Endothelial cell of umbilical vein (primary cell): ENCODE results near the gene IDUA. TPM values are rescaled to one million over a fixed set of nuclear protein-coding genes. Genes with fewer than 3 reads are reported as not detected.

ENCODE experiments used
- BruUV-seq: library from RNA; stranded (reverse); fragments of 400-500 nt; replicated peaks from 2 replicates; lab custom pipeline; 2021; lab: Mats Ljungman, UMichigan
- CTCF ChIA-PET: fragments of 300-600, 350-600 bp; sonication (Branson Sonifier 250); formaldehyde crosslinking; loops from one replicate; lab custom pipeline; 2021; ENCODE audit warnings: antibody characterized with exemption, inconsistent platforms; lab: Charles Lee
- POLR2A ChIA-PET: fragments of 300-600, 350-600 bp; sonication (Branson Sonifier 250); formaldehyde crosslinking; loops from one replicate; lab custom pipeline; 2021; ENCODE audit warnings: antibody characterized with exemption, inconsistent platforms; lab: Charles Lee
- DNase-seq: peaks from one replicate; pipeline ENCODE4 v3.0.0-alpha.2; 2011; ENCODE audit warnings: low read depth, low spot score
- FAIRE-seq: peaks from 2 replicates; lab custom pipeline; 2011; peaks lifted over from hg19 to GRCh38; lab: Jason Lieb, UNC
- H2AFZ ChIP-seq: 2 replicates; pipeline ENCODE4 v1.6.0; 2012; ENCODE audit warnings: low read depth, low read length, control low read depth, inconsistent platforms
- H3K27ac ChIP-seq: 2 replicates; pipeline ENCODE4 v1.5.1; 2011; ENCODE audit warnings: low read depth, mild to moderate bottlenecking, control low read depth, low read length, moderate library complexity; ENCODE audit not compliant: insufficient read depth
- H3K27me3 ChIP-seq, 2 experiments: 2 replicates each; pipeline versions ENCODE4 v1.6.0 to v1.6.1; 2011; ENCODE audit warnings: low read length in 2 of 2, mixed read lengths in 1 of 2; ENCODE audit not compliant: control insufficient read depth in 2 of 2, insufficient read depth in 2 of 2
- H3K36me3 ChIP-seq, 2 experiments: 2 replicates in 1 of 2; 3 replicates in 1 of 2; pipeline ENCODE4 v1.5.1; 2011; ENCODE audit warnings: low read length in 2 of 2, mild to moderate bottlenecking in 1 of 2, moderate library complexity in 1 of 2; ENCODE audit not compliant: control insufficient read depth in 2 of 2, insufficient read depth in 2 of 2; ENCODE audit errors: extremely low read depth in 1 of 2
- H3K4me1 ChIP-seq: 3 replicates; pipeline ENCODE4 v1.5.1; 2011; ENCODE audit warnings: mild to moderate bottlenecking, low read length; ENCODE audit not compliant: control insufficient read depth, insufficient read depth; ENCODE audit errors: extremely low read depth
- H3K4me2 ChIP-seq: 2 replicates; pipeline ENCODE4 v1.6.1; 2011; ENCODE audit warnings: low read length, control low read depth, mixed read lengths; ENCODE audit not compliant: insufficient read depth
- H3K4me3 ChIP-seq, 3 experiments: fragments of 200-600 bp in 1 of 3; sonication (generic), shearing (Covaris generic) in 1 of 3; replicated peaks in 1 of 3; 2 replicates each; pipeline ENCODE4 v1.5.1; 2011 to 2016; ENCODE audit warnings: control low read depth in 3 of 3, low read length in 3 of 3, mild to moderate bottlenecking in 2 of 3, inconsistent platforms in 1 of 3, low read depth in 1 of 3, moderate library complexity in 1 of 3; ENCODE audit not compliant: insufficient read depth in 1 of 3
- H3K79me2 ChIP-seq: 2 replicates; pipeline ENCODE4 v1.6.0; 2012; ENCODE audit warnings: low read length, inconsistent platforms; ENCODE audit not compliant: control insufficient read depth, insufficient read depth
- H3K9ac ChIP-seq: replicated peaks from 2 replicates; pipeline ENCODE3; 2011; ENCODE audit warnings: low read length, control low read depth; ENCODE audit not compliant: insufficient read depth; ENCODE audit errors: extremely low read depth
- H3K9me1 ChIP-seq: replicated peaks from 3 replicates; pipeline ENCODE4 v1.6.0; 2011; ENCODE audit warnings: mild to moderate bottlenecking, low read length; ENCODE audit not compliant: control insufficient read depth, insufficient read depth; ENCODE audit errors: extremely low read depth
- H3K9me3 ChIP-seq: replicated peaks from 2 replicates; pipeline ENCODE4 v1.5.1; 2012; ENCODE audit warnings: low read length, inconsistent platforms; ENCODE audit not compliant: control insufficient read depth, insufficient read depth
- H4K20me1 ChIP-seq: replicated peaks from 2 replicates; pipeline ENCODE3; 2011; ENCODE audit warnings: mild to moderate bottlenecking, low read length; ENCODE audit not compliant: control insufficient read depth, insufficient read depth; ENCODE audit errors: extremely low read depth
- EZH2 ChIP-seq: IDR thresholded peaks from 2 replicates; pipeline ENCODE4 v1.6.1; 2012; ENCODE audit warnings: borderline replicate concordance, low read depth, mild to moderate bottlenecking, moderate library complexity, low read length, inconsistent platforms; ENCODE audit not compliant: severe bottlenecking
- FOS ChIP-seq: IDR thresholded peaks from 2 replicates; pipeline ENCODE4 v1.6.1; 2011; ENCODE audit warnings: mild to moderate bottlenecking, low read length, moderate library complexity, borderline replicate concordance; ENCODE audit not compliant: insufficient read depth
- JUN ChIP-seq: IDR thresholded peaks from 2 replicates; pipeline ENCODE4 v1.6.1; 2011; ENCODE audit warnings: borderline replicate concordance, low read depth; ENCODE audit not compliant: insufficient read length, insufficient read depth
- MYC ChIP-seq: IDR thresholded peaks from one replicate; pipeline ENCODE4 v1.6.1; 2011; ENCODE audit warnings: mild to moderate bottlenecking, low read depth, low read length
- POLR2A ChIP-seq: IDR thresholded peaks from 2 replicates; pipeline ENCODE4 v1.6.1; 2012; ENCODE audit warnings: low read depth, mild to moderate bottlenecking, control low read depth, low read length
- POLR2AphosphoS5 ChIP-seq: IDR thresholded peaks from 2 replicates; pipeline ENCODE4 v1.6.1; 2012; ENCODE audit warnings: low read depth, mild to moderate bottlenecking, control low read depth, low read length, moderate library complexity; ENCODE audit not compliant: insufficient read depth
- dilution Hi-C: fragments of 300-500 bp; cut with MboI; formaldehyde crosslinking; loops from one replicate; pipeline ENCODE4 v1.15.0; 2019; ENCODE audit warnings: low sequenced_read_pairs; ENCODE audit not compliant: extremely low pct_ligation_motif_present
- intact Hi-C: fragments of 100-400 bp; cut with micrococcal nuclease; formaldehyde crosslinking; loops from one replicate; pipeline ENCODE4 v1.10.0; 2022
- polyA plus RNA-seq, 4 experiments: library from polyadenylated mRNA; depleted of rRNA in 3 of 4; stranded (reverse) in 3 of 4; unstranded in 1 of 4; fragments of >200 nt; gene quantifications; 2 replicates each; pipeline versions ENCODE4 v1.2.1 to v1.2.3, GENCODE V29; 2011 to 2012; ENCODE audit warnings: missing spikeins in 1 of 4
- total RNA-seq: library from RNA; stranded (reverse); gene quantifications from 2 replicates; pipeline ENCODE4 v1.2.3, GENCODE V29; 2021
- TF ChIP-seq, protein P1 (sequence below): IDR thresholded peaks from 2 replicates; pipeline ENCODE4 v1.6.1; 2011; ENCODE audit not compliant: insufficient read depth, insufficient read length
- TF ChIP-seq, protein P2 (sequence below), 2 donors: IDR thresholded peaks; 1 replicate in 1 of 2; 2 replicates in 1 of 2; pipeline ENCODE4 v1.5.1; 2011; ENCODE audit warnings: low read length in 2 of 2, mild to moderate bottlenecking in 2 of 2, moderate library complexity in 2 of 2, control low read depth in 1 of 2, inconsistent platforms in 1 of 2, low read depth in 1 of 2; ENCODE audit not compliant: insufficient read depth in 1 of 2; ENCODE audit errors: extremely low read depth in 1 of 2

IDUA gene
- total and polyA plus RNA-seq, 2 donors (not counting 3 experiments of a cell fraction or from before 2014, with no cell fraction given) = 19.1 to 34.1 TPM

DNA sequence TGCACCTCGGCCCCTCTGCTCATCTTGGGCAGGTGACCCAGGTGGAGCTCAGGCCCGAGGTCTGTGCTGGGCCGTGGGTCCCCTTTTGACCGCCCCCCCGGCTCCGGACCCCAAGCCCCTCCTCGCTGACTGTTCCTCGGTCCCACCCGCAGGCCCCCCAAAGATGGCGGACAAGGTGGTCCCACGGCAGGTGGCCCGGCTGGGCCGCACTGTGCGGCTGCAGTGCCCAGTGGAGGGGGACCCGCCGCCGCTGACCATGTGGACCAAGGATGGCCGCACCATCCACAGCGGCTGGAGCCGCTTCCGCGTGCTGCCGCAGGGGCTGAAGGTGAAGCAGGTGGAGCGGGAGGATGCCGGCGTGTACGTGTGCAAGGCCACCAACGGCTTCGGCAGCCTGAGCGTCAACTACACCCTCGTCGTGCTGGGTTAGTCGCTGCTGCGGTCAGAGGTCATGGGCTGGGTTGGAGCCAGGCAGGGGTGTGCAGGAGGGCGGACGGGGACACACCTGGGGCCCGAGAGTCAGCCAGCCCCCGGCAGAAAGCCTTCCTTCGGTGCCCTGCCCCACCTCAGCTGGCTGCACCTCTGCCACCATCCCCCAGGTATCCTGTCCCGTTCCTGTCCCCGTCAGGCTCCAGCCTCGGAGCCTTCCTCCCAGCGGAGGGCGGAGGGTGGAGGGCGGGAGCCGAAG lies 35.4 kb downstream of the IDUA start:
- dilution Hi-C loops (no loop called here), intact Hi-C loops (no loop called here)
- Histone ChIP-seq H3K9ac (no peak overlapping the region), H3K4me2 (no peak overlapping the region), H3K4me1 (no peaks in the 10 kb centered on the region), H3K4me3 (no peak overlapping the region), H3K27ac (no peak overlapping the region), H3K79me2 (no peaks in the 10 kb centered on the region), H2AFZ (no peak overlapping the region), H3K9me3 (no peaks in the 10 kb centered on the region), H3K36me3 (peaks cover 0 to 15% of the 10 kb centered on the region in 2 experiments), H4K20me1 (no peaks in the 10 kb centered on the region), H3K27me3 (no peaks in the 10 kb centered on the region), H3K9me1 (no peaks in the 10 kb centered on the region)
- TF ChIP-seq MYC (no peak), POLR2AphosphoS5 (no peak), EZH2 (no peak), JUN (no peak)
- TF ChIP-seq, protein P1, sequence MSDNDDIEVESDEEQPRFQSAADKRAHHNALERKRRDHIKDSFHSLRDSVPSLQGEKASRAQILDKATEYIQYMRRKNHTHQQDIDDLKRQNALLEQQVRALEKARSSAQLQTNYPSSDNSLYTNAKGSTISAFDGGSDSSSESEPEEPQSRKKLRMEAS = no peak
- FAIRE-seq = no peak
- BruUV-seq = no TSS peak
- DNase-seq = no peak
- POLR2A ChIA-PET = no interaction called here
- CTCF ChIA-PET = interaction anchor here (0.9 kb wide), 1 partner anchor 12 kb away, joined by 3 read pairs; no protein-coding TSS in a partner anchor

DNA sequence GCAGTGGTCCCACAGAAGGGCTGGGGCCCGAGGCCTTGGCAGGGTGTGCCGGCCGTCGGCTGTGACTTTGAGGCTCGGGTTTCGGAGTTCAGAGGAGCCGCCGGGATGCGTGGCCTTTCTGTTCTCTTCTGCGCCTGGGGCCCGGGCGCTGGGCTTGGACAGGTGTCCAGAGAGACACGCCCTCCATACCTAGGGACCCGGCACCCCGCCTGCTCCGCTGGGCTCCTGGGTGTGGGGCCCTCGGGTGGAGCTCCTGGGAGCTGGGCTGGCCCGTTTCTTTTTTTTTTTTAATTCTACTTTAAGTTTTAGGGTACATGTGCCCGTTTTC lies 35.9 kb downstream of the IDUA start:
- Histone ChIP-seq H3K9me1 (no peaks in the 10 kb centered on the region), H3K4me2 (no peak overlapping the region), H2AFZ (no peak overlapping the region), H3K9ac (no peak overlapping the region), H3K27ac (no peak overlapping the region), H4K20me1 (no peaks in the 10 kb centered on the region), H3K9me3 (no peaks in the 10 kb centered on the region), H3K36me3 (peaks cover 0 to 15% of the 10 kb centered on the region in 2 experiments), H3K4me3 (no peak overlapping the region), H3K27me3 (no peaks in the 10 kb centered on the region), H3K4me1 (no peaks in the 10 kb centered on the region), H3K79me2 (no peaks in the 10 kb centered on the region)
- DNase-seq (no peak), FAIRE-seq (no peak)
- TF ChIP-seq JUN (no peak), FOS (no peak), POLR2AphosphoS5 (no peak), MYC (no peak), POLR2A (no peak)
- TF ChIP-seq, protein P2, sequence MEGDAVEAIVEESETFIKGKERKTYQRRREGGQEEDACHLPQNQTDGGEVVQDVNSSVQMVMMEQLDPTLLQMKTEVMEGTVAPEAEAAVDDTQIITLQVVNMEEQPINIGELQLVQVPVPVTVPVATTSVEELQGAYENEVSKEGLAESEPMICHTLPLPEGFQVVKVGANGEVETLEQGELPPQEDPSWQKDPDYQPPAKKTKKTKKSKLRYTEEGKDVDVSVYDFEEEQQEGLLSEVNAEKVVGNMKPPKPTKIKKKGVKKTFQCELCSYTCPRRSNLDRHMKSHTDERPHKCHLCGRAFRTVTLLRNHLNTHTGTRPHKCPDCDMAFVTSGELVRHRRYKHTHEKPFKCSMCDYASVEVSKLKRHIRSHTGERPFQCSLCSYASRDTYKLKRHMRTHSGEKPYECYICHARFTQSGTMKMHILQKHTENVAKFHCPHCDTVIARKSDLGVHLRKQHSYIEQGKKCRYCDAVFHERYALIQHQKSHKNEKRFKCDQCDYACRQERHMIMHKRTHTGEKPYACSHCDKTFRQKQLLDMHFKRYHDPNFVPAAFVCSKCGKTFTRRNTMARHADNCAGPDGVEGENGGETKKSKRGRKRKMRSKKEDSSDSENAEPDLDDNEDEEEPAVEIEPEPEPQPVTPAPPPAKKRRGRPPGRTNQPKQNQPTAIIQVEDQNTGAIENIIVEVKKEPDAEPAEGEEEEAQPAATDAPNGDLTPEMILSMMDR (IDR thresholded peaks at IDR 0.05; ENCODE audit: extremely low read depth in 1 of 2, insufficient read depth in 1 of 2, low read depth in 1 of 2, low read length in 2 of 2) = no peak
- TF ChIP-seq, protein P1 = no peak
- dilution Hi-C loops = no loop called here
- CTCF ChIA-PET = no interaction called here
- BruUV-seq = no TSS peak
- POLR2A ChIA-PET = no interaction called here
- intact Hi-C loops = no loop called here
